GM21576 (cell line): ENCODE results near the gene LHFPL2.

Source experiments
- ATAC-seq: cut with Tn5 transposase; IDR thresholded peaks from one replicate; pipeline ENCODE4 v1.9.1; 2021; ENCODE audit warnings: mild to moderate bottlenecking, moderate library complexity; ENCODE audit not compliant: unreplicated experiment

LHFPL2 gene

DNA sequence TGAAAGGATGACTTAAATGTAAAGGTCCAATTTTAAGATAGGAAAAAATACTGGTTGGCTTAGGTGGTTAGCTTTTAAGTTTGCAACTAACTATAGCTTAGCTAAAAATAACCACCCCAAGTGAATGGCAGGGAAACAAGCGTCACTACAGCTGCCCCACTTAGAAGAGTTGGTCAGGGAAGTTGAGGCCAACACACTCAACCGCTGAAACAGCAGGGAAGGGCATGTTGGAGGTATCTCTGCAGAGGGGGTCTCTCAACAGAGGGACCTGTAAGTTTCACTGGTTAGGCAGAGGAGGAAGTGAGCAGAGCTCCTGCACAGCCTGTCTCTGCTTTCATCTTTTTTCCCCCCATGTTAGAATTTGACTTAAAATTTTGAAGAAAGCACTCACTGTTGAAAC is 75.3 kb downstream of the LHFPL2 start:
- ATAC-seq = no peak

- ATAC-seq = no peak
Measured at GRCh38 chr5:78570646-78571045, 77.9 kb downstream of the LHFPL2 start.

DNA sequence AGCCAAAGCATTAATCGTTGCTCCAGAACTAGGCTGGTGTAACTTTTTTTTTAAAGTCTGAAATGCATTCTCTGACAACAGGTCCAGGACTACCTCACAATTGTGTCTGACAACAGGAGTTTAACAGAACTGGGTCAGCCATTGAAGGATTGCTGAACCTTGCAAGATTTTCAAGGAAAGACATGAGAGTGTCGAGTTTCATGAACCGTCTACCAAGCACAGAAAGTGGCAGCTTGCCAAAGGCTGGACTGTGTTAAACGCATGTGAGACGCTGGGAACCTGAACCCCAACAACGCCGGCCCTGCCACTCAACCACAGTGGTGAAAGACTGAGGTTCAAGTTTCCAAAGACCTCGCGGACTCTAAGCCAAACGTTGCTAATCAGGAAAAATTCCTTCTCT is 79.1 kb downstream of the LHFPL2 start:
- no peak for ATAC-seq

DNA sequence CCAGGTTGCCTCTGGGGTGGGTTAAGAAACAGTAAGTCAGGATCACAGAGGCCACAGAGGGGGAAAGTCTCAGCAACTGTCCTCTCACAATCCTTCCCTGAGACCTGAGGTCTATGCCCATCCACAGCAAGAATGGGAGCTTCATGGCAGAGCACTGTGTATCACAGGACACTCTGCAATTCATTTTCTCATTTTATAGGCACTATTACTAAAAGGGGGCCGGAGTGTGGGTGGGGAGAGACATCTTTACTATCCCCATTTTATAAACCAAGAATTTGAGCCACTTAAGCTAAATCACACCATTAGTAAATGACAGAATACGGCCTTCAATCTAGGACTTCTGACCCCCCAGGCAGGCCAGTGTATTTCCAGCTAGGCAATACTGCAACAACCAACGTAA is 79.9 kb downstream of the LHFPL2 start:
- no peak for ATAC-seq

- ATAC-seq = no peak
Measured at GRCh38 chr5:78568212-78568611, 80.4 kb downstream of the LHFPL2 start.

DNA sequence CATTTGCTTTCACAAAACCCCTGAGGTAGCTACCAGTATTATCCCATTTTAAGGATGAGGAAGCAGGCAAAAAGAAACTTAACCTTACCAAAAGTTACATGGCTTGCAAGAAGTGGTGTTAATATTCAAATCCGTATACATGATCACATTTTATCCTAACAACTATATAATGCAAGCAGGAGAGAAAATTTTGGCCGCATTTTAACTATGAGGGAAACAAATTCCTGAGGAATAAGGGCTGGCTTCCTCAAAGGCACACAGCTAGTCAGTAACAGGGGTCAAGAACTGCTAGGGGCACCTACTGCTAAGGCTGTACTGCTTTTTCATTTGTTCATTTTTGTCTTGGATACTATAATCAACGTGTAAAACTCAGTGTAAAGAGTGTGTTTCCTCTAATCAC is 81.0 kb downstream of the LHFPL2 start:
- no peak for ATAC-seq

DNA sequence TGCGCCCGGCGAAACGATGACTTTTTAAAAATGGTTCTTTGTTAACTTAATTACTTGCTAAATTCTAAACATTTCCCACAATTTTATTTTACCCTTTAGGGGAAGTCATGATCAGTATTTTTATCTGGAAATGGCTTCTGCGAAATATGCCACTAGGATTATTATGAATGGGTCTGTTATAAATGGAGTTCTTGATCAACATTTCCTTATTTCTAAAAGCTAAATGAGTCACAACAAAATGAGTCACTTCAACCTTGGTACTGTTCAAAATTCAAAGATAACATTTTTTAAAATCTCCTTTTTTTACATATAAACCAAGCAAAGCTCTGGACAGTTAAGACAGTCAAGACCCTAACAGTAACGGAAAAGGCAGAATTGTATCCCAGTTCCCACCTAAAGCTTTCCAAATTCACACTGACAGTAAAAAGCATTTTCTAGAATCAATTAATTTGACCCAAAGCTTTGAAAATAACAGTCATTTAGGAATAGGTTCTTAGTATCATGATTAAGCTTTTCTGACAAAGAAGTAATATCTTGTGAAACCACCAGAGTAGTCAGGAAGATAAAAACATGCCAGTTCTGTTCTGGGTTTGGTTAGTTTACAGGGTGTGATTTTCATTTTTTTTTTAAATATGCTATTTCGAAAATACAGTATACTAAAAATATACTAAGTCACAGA is 81.7 kb downstream of the LHFPL2 start:
- ATAC-seq = no peak

DNA sequence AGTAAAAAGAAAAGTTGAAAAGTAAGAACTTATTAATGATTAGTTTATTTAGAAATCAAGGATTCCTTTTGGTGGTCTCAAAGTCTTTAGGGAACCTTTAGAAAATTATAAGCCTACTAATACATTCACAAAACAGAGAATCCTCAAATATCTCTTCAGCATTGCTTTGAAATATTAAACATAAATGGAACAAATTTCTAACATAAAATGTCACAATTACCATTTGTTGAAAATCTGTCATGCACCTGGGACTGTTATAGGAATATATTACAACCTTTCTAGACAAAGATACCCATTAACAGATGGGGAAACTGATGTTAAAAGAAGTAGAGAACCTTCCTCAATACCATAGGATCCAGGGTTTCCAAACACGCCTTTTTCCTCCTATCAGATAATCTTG is 83.2 kb downstream of the LHFPL2 start:
- ATAC-seq = no peak

- ATAC-seq = no peak
Measured at GRCh38 chr5:78563621-78564020, 85.0 kb downstream of the LHFPL2 start.

- no peak for ATAC-seq
Measured at GRCh38 chr5:78562714-78563330, 85.8 kb downstream of the LHFPL2 start.

DNA sequence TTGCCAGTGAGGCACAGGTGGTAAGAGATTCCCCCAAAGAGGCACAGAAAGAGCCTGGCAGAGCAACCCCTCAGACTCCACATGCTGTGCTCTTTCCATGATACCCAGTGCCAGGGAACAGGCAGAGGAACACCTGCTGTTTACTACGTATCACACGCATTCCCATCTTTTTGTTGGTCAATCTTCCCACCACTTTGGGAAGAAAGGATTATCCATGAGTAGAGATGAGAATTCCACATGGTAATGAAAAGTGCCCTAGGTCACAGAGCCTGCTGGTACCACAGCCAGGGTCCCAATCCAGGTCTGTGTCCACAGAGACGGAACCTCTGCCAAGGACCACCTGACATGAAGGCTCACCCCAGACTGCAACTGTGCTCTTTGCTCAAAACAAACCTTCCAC is 86.6 kb downstream of the LHFPL2 start:
- no peak for ATAC-seq

GRCh38 chr5:78561261-78561660 is 87.3 kb downstream of the LHFPL2 start:
- ATAC-seq = no peak

DNA sequence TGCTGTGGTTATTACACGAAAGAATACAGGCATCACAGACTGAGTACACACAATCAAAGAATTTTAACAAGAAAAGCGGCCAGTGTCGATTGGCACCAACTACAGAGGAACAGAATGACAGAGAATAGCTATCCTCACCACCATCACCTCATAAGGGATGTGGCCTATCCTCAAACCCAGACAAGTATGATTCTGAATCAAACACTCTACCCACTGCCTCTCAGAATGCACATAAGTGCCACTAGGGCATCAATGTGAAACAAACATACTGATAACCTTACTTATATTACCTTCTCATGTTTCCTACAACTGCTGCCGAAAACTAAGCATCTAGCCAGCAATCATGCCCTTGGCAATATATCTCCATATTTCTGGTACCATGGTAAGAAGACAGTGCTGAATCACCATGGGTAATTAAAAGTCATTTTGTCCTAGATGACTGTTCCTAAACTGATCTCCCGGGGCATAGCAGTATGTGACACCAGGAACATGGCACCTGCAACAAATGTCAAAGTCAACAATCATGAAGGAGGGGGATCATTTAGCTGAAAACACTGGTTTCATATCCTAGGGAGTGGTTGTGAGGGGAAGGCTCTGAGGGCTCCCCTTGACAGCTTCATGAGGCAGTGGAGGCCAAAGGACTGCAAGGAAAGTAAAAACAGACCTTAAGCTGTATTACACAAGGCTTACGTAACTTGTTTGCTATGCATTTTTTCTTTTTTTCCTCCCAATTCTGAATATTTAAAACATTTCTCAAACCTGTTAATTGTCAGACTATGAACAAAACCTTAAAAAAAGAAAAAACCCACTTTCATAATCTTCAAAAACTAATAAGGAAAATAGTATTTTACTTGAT is 88.3 kb downstream of the LHFPL2 start:
- no peak for ATAC-seq

DNA sequence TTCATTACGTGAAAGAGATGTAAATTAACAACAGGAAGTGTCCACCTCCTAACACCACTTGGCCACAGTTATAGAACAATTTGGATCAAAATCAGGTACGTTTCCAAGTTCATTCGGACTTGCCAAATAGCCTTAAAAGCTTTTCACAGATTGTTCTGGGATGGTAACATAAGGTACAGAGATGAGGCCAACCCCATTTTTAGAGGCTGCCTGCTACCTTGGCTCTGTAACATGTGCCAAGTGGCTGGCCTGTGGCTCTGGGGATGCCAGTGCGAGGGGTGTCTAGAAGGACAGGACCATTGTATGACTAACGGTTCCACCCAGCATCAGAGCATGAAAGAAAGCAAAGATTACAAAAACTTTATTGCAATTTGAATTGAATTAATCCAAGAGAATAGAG is 91.0 kb downstream of the LHFPL2 start:
- ATAC-seq = no peak

GRCh38 chr5:78555870-78556269 is 92.7 kb downstream of the LHFPL2 start:
- no peak for ATAC-seq

- ATAC-seq = no peak
Measured at GRCh38 chr5:78554670-78555069, 93.9 kb downstream of the LHFPL2 start.

GRCh38 chr5:78553580-78554353 is 94.8 kb downstream of the LHFPL2 start:
- ATAC-seq = no peak

DNA sequence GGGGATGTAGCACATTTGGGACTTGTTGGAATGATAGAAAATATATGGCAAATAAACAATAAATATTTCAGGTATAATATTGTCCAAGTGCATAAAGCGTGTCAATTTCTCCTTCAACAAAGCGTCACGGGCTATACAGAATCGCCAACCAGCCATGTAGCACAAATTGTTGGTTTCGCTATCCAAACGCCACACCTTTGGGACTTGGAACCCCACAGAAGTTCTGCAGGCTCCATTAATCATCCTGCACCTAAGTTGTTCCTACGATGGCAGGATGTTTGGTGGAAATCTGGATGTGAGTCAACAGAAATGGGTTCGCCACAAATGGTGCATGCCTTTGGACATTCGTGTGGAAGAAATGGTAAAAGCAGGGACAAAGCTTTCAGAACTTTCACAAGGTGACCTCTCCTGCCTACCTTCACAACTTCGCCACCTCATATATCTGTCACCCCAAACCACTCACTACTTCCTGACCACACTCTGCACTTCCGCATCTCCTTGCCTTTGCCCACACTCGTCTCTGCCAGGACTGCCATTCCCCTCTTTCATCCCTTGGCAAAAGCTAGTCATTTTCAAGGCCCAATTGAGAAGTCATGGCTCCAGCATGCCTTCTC is 95.7 kb downstream of the LHFPL2 start:
- ATAC-seq = no peak

- no peak for ATAC-seq
Measured at GRCh38 chr5:78550891-78551290, 97.7 kb downstream of the LHFPL2 start.

DNA sequence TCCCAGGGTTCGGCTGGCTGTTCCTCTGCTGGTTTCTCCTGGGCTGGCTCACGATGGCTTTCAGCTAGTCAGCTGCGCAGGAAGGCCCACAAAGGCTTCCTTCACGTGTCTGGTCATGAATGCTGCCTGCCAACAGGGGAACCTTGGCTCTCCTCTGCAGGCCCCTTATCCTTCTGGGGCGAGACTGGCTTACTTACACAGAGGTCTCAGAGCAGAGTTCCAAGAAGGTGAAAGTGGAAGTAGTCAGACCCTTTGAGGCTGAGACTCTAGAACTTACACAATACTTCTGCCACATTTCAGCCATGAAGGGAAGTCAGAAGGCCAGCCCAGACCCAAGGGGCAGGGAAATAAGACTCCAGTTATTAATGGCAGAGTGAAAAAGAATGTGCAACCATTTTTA is 99.5 kb downstream of the LHFPL2 start:
- no peak for ATAC-seq
